Motor neuron (in vitro differentiated cells): ENCODE measurements around the gene UGT1A7. TPM values are rescaled to one million over a fixed set of nuclear protein-coding genes. Genes with fewer than 3 reads are reported as not detected.

Experiments used
- ATAC-seq, 8 experiments: fragments of 200-7000 bp; cut with Tn5 transposase; replicated peaks in 6 of 8; 2 replicates each; pipeline ENCODE4 v1.8.0; 2021; ENCODE audit warnings: mild to moderate bottlenecking in 8 of 8, moderate library complexity in 8 of 8
- H3K27ac ChIP-seq, 2 donors: fragments of 250-450 bp; sonication (Bioruptor Pico); 2 replicates each; pipeline ENCODE4 v1.9.0; 2021; ENCODE audit warnings: antibody characterized with exemption in 2 of 2, mild to moderate bottlenecking in 2 of 2, moderate library complexity in 1 of 2
- H3K4me1 ChIP-seq, 2 donors: fragments of 250-450 bp; sonication (Bioruptor Pico); replicated peaks in 1 of 2; 2 replicates each; pipeline ENCODE4 v1.6.1; 2021; ENCODE audit warnings: antibody characterized with exemption in 2 of 2, mild to moderate bottlenecking in 2 of 2, moderate library complexity in 1 of 2
- H3K4me3 ChIP-seq, 5 donors: fragments of 250-450 bp; sonication (Bioruptor Pico); 2 replicates each; pipeline ENCODE4 v1.9.0; 2021; ENCODE audit warnings: antibody characterized with exemption in 5 of 5, mild to moderate bottlenecking in 5 of 5, moderate library complexity in 4 of 5
- WGBS, 10 experiments: fragments of 450-650 bp; shearing (Covaris generic); methylation state at CpG; one replicate each; pipeline ENCODE4 v1.0.0; 2022; 5-methylcytosine and 5-hydroxymethylcytosine counted together
- in situ Hi-C, 9 experiments: fragments of 400-800 bp; cut with MboI; loops; one replicate each; pipeline ENCODE4 v1.15.0; 2021; ENCODE audit warnings: low sequenced_read_pairs in 9 of 9, low pct_unique_long_range_greater_than_20kb in 2 of 9; ENCODE audit not compliant: unreplicated experiment in 9 of 9
- total RNA-seq, 8 experiments: library from RNA; unstranded; fragments of 300-600 nt; gene quantifications; 2 replicates each; pipeline versions ENCODE4 v1.2.3 to v1.2.4, GENCODE V29; 2022

The UGT1A7 gene
- total RNA-seq, 8 experiments from 2014 or later: 0.09 to 41.0 (median 0.82) TPM; not detected in 2

DNA sequence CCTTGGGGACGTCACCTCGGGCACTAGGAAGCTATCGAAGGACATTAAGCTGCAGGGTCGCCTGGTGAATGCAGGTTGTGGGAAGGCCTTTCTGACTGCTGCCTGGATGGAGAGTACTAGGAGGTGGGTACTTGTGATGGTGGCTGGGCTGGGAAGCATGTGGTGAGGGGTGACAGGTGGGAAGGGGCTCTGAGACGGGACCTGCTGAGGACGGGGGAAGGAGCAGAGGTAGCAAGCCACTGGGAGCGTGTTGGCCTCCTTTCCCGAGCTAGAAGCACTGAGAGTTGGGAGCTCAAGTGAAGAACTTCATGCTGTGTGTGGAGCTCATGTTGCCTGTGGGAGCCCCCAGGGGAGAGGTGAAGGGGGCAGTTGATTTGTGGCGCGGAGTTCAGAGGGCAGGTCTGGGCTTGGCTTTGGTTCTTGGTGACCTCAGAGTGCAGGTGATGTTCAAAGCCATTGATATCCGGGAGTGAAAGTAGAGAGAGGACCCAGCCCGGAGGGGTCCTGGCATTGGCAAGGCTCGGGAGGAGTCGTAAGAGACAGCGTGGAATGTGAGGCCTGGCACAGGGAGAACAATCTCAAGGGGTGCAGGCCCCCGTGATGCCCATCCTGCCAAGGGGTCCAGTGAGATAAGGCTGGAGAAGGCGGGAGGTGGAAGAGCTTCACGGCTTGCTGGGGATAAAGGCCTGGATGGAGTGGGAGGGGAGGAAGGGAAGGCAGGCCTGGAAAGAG is 109.6 kb downstream of the UGT1A7 start:
- no peak overlapping the region for H3K4me3 ChIP-seq
- WGBS, 10 experiments: 48 to 89% (median 85%) methylated on average over 3 to 15 of the region's 18 CpGs; no CpG with 5 or more reads in 5 of the 10 experiments
- H3K27ac ChIP-seq: no peak overlapping the region
- in situ Hi-C loops: no loop called here
- no peak for ATAC-seq
- no peaks in the 10 kb centered on the region for H3K4me1 ChIP-seq

- 62 to 80% (median 67%) methylated on average over 1 to 8 of the region's 9 CpGs; no CpG with 5 or more reads in 5 of the 10 experiments for WGBS, 10 experiments
- no peaks in the 10 kb centered on the region for H3K4me1 ChIP-seq
- no peak overlapping the region for H3K27ac ChIP-seq
- no peak for ATAC-seq
- no peak overlapping the region for H3K4me3 ChIP-seq
- in situ Hi-C loops: no loop called here
Observed at GRCh38 chr2:233791883-233792329, 110.2 kb downstream of the UGT1A7 start.

DNA sequence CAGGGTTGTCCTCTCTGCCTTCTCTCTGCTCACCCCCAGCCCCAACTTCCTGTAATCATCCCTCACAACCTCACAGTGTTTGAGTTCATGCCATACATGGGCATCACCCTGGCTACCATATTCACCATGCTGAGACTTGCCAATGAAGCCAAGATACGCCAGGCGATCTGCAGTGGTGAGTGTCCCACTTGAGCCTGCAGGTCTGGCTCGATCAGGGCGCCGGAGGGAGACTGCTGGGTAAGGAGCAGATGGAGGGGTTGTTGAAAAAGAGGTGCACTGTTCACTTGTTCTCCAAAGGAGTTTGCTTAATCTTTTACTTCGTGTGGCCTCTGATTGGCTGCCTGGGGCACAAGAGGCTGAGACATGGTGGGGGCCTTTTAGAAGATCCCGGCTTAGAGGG is 111.0 kb downstream of the UGT1A7 start:
- 67 to 97% (median 79%) methylated on average over 1 to 6 of the region's 7 CpGs; no CpG with 5 or more reads in 3 of the 10 experiments for WGBS, 10 experiments
- Histone ChIP-seq H3K4me3 (no peak overlapping the region), H3K4me1 (no peaks in the 10 kb centered on the region), H3K27ac (no peak overlapping the region)
- no peak for ATAC-seq
- in situ Hi-C loops: no loop called here

- no peak for ATAC-seq
- in situ Hi-C loops: no loop called here
- Histone ChIP-seq H3K4me1 (no peaks in the 10 kb centered on the region), H3K27ac (no peak overlapping the region), H3K4me3 (no peak overlapping the region)
- 43 to 100% (median 80%) methylated on average over 1 to 9 of the region's 18 CpGs; no CpG with 5 or more reads in 3 of the 10 experiments for WGBS, 10 experiments
Observed at GRCh38 chr2:233793465-233794127, 111.9 kb downstream of the UGT1A7 start.

GRCh38 chr2:233794128-233794658 is 112.5 kb downstream of the UGT1A7 start:
- Histone ChIP-seq H3K4me3 (no peak overlapping the region), H3K27ac (no peak overlapping the region), H3K4me1 (no peaks in the 10 kb centered on the region)
- WGBS, 10 experiments: 67 to 94% (median 89%) methylated on average over 2 to 9 of the region's 17 CpGs; no CpG with 5 or more reads in 5 of the 10 experiments
- no peak for ATAC-seq
- in situ Hi-C loops: no loop called here

- in situ Hi-C loops: no loop called here
- no peak for ATAC-seq
- H3K4me1 ChIP-seq: no peaks in the 10 kb centered on the region
- H3K27ac ChIP-seq: no peak overlapping the region
- no peak overlapping the region for H3K4me3 ChIP-seq
- 92 to 100% (median 100%) methylated on average over 1 to 7 of the region's 13 CpGs; no CpG with 5 or more reads in 7 of the 10 experiments for WGBS, 10 experiments
Observed at GRCh38 chr2:233795735-233796171, 114.1 kb downstream of the UGT1A7 start.

GRCh38 chr2:233796254-233796653 is 114.6 kb downstream of the UGT1A7 start:
- 0 to 100% (median 100%) methylated on average over 1 to 2 of the region's 9 CpGs; no CpG with 5 or more reads in 6 of the 10 experiments for WGBS, 10 experiments
- Histone ChIP-seq H3K4me3 (no peak overlapping the region), H3K27ac (no peak overlapping the region), H3K4me1 (no peaks in the 10 kb centered on the region)
- in situ Hi-C loops: no loop called here
- ATAC-seq: peak in 3 of 8 experiments; percentile 48 to 89 (median 86)

DNA sequence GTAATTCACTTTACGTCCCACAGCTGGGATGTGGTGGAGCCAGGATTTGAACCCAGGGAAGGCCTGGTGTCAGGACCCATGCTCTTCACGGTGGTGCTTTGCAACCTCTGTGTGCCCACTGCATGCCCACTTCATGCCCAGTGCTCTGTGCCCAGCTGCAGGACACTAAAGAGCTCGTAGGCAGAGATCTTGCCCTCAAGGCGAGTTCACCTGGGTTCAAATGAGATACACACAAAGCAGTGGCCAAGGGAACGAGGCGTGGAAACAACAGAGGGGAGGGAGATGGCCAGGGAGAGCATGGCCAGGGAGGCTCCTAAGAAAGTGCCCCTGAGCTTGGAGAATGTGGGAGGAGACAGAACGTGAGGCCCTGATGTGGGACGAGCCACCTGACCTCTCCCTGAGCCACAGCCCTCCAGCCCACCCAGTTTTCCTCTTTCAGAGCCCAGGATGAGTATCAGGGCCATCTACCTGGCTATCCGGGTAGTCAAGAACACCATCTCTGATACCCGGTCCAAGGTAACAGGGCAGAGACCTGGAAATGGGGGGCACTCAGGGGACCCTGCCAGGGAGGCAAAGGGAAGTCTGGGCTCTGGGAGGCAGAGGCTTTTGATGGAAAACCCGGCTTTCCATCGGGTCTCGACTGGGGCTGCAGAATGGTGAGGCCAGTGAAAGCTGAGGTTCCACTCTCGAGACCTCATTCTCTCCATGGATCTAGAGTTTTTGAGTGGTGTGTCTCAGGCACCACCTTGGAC is 116.8 kb downstream of the UGT1A7 start:
- no peak for ATAC-seq
- H3K4me3 ChIP-seq: no peak overlapping the region
- in situ Hi-C loops: no loop called here
- no peaks in the 10 kb centered on the region for H3K4me1 ChIP-seq
- WGBS, 10 experiments: 47 to 92% (median 76%) methylated on average over 3 to 8 of the region's 14 CpGs; no CpG with 5 or more reads in 3 of the 10 experiments
- no peak overlapping the region for H3K27ac ChIP-seq

- H3K27ac ChIP-seq: no peak overlapping the region
- in situ Hi-C loops: no loop called here
- no peak for ATAC-seq
- 42 to 87% (median 76%) methylated on average over 1 to 4 of the region's 7 CpGs; no CpG with 5 or more reads in 4 of the 10 experiments for WGBS, 10 experiments
- H3K4me3 ChIP-seq: no peak overlapping the region
- H3K4me1 ChIP-seq: no peaks in the 10 kb centered on the region
Observed at GRCh38 chr2:233799087-233799665, 117.5 kb downstream of the UGT1A7 start.

- in situ Hi-C loops: no loop called here
- Histone ChIP-seq H3K27ac (no peak overlapping the region), H3K4me3 (no peak overlapping the region), H3K4me1 (no peaks in the 10 kb centered on the region)
- WGBS, 10 experiments: 41 to 94% (median 49%) methylated on average over 3 to 4 of the region's 5 CpGs; no CpG with 5 or more reads in 7 of the 10 experiments
- no peak for ATAC-seq
Observed at GRCh38 chr2:233799716-233800115, 118.0 kb downstream of the UGT1A7 start.

DNA sequence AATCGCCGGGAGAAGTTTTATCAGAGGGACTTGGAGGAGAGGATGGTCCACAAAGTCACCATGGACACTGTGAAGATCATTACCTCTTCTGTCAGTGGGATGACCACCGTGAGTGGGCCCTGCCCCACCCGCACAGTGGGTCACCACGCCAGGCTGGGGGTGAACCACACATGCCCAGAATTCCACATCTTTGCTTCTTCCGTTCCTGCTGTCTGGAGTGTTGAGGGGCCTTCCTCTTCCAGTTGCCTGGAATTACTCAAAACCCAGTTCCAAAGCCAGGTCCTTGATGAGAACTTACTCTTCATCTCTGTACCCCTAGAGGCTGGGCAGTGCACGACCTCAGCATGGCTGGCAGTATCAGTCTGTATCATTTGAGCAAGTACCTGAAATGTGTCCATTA is 118.5 kb downstream of the UGT1A7 start:
- no peak for ATAC-seq
- in situ Hi-C loops: no loop called here
- Histone ChIP-seq H3K4me1 (no peaks in the 10 kb centered on the region), H3K4me3 (no peak overlapping the region), H3K27ac (no peak overlapping the region)
- WGBS, 10 experiments: 20 to 100% (median 69%) methylated on average over 1 to 5 of the region's 7 CpGs; no CpG with 5 or more reads in 4 of the 10 experiments

DNA sequence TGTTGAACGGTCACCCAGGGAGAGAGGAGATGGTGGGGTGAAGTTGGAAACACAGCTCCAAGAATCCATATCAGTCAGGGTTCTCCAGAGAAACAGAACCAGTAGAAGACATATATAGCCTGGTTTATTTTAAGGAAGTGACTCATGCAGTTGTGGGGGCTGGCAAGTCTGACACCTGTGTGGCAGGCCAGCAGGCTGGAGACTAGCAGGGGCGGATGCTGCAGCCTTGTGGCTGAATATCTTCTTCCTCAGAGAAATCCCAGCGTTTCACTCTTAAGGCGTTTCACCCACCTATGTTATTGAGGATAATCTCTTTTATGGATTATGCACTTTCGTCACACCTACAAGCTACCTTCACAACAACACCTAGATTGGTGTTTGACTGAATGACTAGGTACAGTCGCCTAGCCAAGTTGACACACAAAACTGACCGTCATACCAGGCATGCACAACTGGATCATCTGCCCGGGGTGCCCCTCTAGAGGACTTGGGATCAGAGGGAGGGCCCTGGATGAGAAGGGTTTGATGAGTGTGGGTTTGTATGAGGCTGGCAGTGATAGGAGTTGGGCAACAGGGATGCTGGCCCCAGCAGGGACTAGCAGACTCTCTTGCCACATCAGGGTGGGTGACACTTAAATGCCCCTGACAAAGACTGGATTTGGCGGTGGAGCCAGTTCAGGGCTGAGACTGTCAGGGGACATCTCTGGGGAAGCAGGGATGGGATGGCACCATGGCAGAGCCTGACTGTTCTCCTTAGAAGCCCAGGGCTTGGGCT is 119.8 kb downstream of the UGT1A7 start:
- H3K4me3 ChIP-seq: no peak overlapping the region
- in situ Hi-C loops: no loop called here
- 18 to 100% (median 67%) methylated on average over 1 to 5 of the region's 9 CpGs; no CpG with 5 or more reads in 1 of the 10 experiments for WGBS, 10 experiments
- no peaks in the 10 kb centered on the region for H3K4me1 ChIP-seq
- no peak for ATAC-seq
- H3K27ac ChIP-seq: no peak overlapping the region
